Kidney capillary endothelial cell (primary cell): ENCODE results near the gene ECT2L.

Experiments
- DNase-seq: peaks from one replicate; pipeline ENCODE4 v3.0.0-alpha.2; 2018; ENCODE audit warnings: low spot score

ECT2L gene

DNA sequence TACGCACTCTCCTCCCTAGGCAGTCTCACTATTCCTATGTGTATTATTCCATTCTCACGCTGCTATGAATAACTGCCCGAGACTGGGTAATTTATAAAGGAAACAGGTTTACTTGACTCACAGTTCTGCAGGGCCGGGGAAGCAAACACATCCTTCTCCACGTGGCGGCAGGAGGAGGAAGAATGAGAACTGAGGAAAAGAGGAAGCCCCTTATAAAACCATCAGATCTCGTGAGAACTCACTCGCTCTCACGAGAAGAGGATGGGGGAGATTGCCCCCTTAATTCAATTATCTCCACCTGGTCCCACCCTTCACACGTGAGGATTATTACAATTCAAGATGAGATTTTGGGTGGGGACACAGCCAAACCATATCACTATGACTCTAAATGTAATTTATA lies 61.9 kb downstream of the ECT2L start:
- DNase-seq: peak; percentile 4

GRCh38 chr6:138862456-138862855 lies 66.6 kb downstream of the ECT2L start:
- no peak for DNase-seq

DNA sequence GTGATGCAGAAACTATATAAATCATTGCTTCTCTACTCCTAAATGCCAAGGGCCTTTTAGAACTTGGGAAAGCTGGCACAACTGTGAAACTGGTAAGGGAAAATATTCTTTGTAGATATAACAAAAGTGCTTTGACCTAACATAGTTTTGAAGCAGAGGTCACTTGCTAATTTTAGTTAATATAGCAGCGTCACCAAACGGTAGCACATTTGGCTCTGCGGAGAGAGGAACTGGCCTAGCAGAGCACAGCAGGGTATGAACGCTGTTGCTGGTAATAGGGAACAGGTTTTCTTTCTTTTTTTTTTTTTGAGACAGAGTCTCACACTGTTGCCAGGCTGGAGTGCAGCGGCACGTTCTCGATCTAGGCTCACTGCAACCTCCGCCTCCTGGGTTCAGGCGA lies 67.4 kb downstream of the ECT2L start:
- no peak for DNase-seq

- no peak for DNase-seq
Measured at GRCh38 chr6:138864343-138864890, 68.5 kb downstream of the ECT2L start.

DNA sequence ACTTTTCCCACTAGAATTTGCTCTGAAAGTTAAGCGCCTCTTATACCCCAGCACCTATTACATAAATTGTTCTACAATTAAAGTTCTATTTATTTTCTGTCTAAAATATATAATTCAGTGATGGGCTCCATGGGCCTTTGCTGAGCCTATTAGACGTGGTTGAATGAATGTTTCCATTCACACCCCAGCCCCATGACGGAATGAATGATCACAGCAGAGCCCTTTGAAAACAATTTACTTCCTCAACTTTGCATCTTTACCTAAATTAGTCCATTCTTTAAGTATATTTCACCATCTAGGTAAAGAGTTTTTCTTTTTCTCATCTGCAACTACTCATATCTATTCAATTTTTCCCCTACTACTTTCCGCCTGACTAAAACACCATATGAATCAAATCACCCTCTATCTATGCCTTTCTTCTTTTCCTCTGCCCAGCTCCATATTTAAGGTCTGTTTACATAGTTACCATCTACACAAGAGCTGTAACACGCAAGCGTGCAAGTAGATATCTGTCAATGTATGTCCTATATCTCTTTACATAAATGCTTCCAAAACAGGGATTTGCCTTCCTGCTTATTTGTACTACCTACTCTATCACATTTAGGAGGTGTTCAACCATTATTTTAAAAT lies 69.7 kb downstream of the ECT2L start:
- DNase-seq: no peak

DNA sequence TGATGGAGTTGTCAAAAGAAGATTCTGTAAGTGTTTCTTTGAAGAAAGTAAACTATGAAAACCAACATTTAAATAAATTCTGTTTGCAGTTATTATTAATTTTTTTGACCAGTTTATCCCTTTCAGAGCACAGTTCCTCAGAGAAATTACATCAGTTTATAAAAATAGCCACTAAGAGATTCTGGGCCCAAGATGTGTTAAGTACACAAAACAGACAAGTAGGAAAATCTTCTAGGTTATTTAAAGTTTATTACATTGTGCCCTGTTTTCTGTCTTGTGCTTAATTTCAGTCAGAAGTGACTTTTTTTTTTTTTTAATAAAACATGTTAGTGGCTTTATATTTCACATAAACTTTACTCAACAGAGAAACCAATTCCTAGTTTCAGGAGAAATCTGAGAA lies 72.3 kb downstream of the ECT2L start:
- DNase-seq: no peak

DNA sequence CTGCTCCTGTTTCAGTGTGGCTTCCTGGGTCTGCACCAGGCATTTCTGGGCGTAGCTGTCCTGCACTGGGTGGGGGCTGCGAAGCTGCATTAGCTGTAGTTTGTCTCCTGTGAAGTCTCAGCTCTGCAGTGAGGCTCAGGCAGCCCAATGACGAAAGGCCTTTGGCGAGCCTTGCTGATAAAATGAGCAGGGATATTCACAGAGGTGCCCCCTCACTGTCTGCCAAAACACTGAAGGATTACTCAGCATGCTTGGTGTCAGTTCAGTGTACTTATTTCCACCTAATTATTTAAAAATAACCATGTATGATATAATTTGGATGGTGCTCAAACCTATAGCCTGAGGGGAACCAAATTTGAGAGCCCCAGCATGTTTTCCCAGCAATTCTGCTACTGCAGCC lies 73.5 kb downstream of the ECT2L start:
- no peak for DNase-seq

DNA sequence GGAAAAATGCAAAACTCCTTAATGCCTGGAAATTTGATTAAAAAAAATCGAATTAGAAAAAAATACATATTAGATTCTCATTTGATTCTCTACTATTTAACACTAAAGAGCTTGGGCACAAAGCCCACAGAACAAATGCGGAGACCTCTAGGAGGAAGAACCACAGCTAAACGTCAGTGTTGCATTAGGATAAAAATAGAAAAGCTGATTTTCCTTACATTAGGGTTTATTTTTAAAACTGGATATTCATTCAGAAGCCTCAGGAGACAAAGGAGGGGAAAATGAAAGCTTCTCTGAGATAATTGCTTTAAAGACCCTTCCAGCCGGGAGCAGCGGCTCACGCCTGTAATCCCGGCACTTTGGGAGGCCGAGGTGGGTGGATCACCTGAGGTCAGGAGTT lies 77.3 kb downstream of the ECT2L start:
- no peak for DNase-seq

DNA sequence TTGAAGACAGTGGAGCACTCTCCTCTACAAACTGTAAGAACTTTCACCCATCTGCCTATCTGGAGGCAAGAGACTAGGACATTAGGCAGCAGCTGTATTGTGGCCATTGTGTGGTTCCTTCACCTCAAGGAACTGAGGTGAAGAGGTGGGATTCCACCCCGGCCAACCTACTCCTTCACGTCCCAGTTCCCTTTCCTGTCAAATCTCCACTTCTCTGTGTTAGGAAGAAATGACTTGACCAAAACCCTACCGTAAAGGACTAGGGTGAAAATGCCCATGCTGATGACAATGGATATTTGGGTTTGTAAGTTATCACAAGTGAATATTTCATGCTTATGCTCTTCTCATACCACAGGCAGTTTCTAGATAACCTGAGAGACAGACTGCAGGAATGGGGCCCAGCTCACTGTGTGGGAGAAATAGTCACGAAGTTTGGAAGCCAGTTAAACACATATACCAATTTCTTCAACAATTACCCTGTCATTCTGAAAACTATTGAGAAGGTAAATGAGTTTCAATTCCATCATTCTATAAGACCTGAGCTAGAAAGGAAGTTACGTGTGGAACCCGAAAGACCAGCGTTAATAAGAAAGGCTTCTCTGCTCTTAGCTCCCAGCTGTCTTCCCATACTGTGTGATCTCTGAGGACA lies 86.6 kb downstream of the ECT2L start:
- DNase-seq: no peak

DNA sequence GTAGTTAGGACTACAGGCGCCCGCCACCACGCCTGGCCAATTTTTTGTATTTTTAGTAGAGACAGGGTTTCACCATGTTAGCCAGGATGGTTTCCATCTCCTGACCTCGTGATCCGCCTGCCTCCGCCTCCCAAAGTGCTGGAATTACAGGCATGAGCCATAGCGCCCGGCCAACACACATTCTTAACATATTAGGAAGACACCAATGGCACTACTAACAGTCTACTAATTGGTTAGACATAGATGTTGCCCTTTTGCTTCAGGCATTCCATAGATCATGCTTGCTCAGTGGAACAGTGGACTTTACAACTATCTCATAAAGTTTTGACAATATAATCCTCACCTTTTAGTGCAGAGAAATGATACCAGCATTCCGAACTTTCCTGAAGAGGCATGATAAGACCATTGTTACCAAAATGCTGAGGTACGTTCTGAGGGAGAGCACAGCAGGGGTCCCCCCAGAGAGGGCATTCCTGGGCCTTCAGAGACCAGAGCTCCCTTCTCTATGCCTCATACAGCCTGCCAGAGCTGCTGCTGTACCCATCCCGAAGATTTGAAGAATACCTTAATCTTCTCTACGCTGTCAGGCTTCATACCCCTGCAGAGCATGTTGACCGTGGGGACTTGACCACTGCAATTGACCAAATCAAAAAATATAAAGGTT lies 89.4 kb downstream of the ECT2L start:
- no peak for DNase-seq

- no peak for DNase-seq
Measured at GRCh38 chr6:138891255-138891986, 95.5 kb downstream of the ECT2L start.

- DNase-seq: no peak
Measured at GRCh38 chr6:138896104-138896756, 100.3 kb downstream of the ECT2L start.

GRCh38 chr6:138897031-138897430 lies 101.1 kb downstream of the ECT2L start:
- DNase-seq: no peak

GRCh38 chr6:138907167-138907566 lies 111.3 kb downstream of the ECT2L start:
- no peak for DNase-seq

GRCh38 chr6:138909511-138909910 lies 113.6 kb downstream of the ECT2L start:
- no peak for DNase-seq

- DNase-seq: no peak
Measured at GRCh38 chr6:138909975-138910374, 114.1 kb downstream of the ECT2L start.

GRCh38 chr6:138912308-138912707 lies 116.4 kb downstream of the ECT2L start:
- DNase-seq: no peak

DNA sequence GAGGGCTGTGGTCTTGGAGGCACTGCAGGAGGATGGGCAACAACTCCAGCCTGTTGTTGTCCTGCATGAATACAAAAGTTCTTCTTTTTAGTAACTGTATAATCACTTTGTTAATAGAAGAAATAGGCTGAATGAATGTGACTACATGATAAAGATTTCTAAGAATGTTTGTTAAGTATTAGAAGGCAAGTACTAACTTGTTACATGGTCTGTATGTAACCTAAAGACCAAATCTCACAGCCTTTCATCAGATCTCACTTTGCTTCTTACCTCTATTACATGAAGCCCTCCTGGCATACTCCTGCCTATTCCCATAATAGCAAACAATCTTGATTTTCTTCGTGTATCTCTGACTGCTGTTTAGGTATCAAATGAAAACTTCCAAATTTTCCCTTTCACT lies 118.8 kb downstream of the ECT2L start:
- no peak for DNase-seq

- DNase-seq: peak; percentile 52
Measured at GRCh38 chr6:138920906-138921305, 125.0 kb downstream of the ECT2L start.

GRCh38 chr6:138923561-138923960 lies 127.7 kb downstream of the ECT2L start:
- DNase-seq: no peak

- no peak for DNase-seq
Measured at GRCh38 chr6:138925806-138926205, 129.9 kb downstream of the ECT2L start.

- DNase-seq: no peak
Measured at GRCh38 chr6:138926579-138926978, 130.7 kb downstream of the ECT2L start.
